ENCODE measurements around the gene CSTA.

Gene CSTA

GRCh38 chr3:122382888-122383666 lies 58.0 kb downstream of the CSTA start, which contains the start of gene MIX23:
Gene MIX23, minus strand, starts transcription at chr3:122383231. Its CDS starts 7 bp downstream, at chr3:122383224.
- no peak for DNase-seq (ENCODE audit: low read depth)

GRCh38 chr3:122383771-122384697 lies 59.0 kb downstream of the CSTA start, which contains the start of gene FAM162A:
Gene FAM162A, plus strand, starts transcription at chr3:122384182. Its CDS starts 84 bp downstream, at chr3:122384266.
- DNase-seq (ENCODE audit: low read depth) = no peak

- DNase-seq (ENCODE audit: low read depth) = no peak
Observed at GRCh38 chr3:122387709-122388108, 62.7 kb downstream of the CSTA start.

GRCh38 chr3:122389197-122389596 lies 64.1 kb downstream of the CSTA start:
- no peak for DNase-seq (ENCODE audit: low read depth)

- no peak for DNase-seq (ENCODE audit: low read depth)
Observed at GRCh38 chr3:122389892-122390291, 64.8 kb downstream of the CSTA start.

GRCh38 chr3:122390665-122391064 lies 65.6 kb downstream of the CSTA start:
- DNase-seq (ENCODE audit: low read depth) = no peak

Measured in non-pigmented ciliary epithelial cell (primary cell).